Caco-2 (cell line): ENCODE data around the gene JARID2. TPM values are rescaled to one million over a fixed set of nuclear protein-coding genes. Genes with fewer than 3 reads are reported as not detected.

Experiments
- BruUV-seq: library from RNA; stranded (reverse); fragments of 400-500 nt; replicated peaks from 2 replicates; lab custom pipeline; 2021; lab: Mats Ljungman, UMichigan
- CTCF ChIA-PET: fragments of 300-600 bp; sonication (Branson Sonifier 250); formaldehyde crosslinking; loops from one replicate; lab custom pipeline; 2022; ENCODE audit warnings: antibody characterized with exemption; lab: Charles Lee
- POLR2A ChIA-PET: fragments of 300-600 bp; sonication (Branson Sonifier 250); formaldehyde crosslinking; loops from one replicate; lab custom pipeline; 2022; ENCODE audit warnings: antibody characterized with exemption; lab: Charles Lee
- DNase-seq, 2 experiments: peaks; one replicate each; pipeline versions ENCODE4 v3.0.0 to v3.0.0-alpha.2; 2020 to 2022
- H3K27me3 ChIP-seq: replicated peaks from 2 replicates; pipeline ENCODE4 v1.6.0; 2011; ENCODE audit warnings: low read length; ENCODE audit not compliant: control insufficient read depth, insufficient read depth
- H3K36me3 ChIP-seq: 2 replicates; pipeline ENCODE4 v1.5.1; 2011; ENCODE audit warnings: low read length; ENCODE audit not compliant: control insufficient read depth, insufficient read depth
- H3K4me1 ChIP-seq: fragments of 250-450 bp; sonication (Bioruptor Pico); 2 replicates; pipeline ENCODE4 v1.5.1; 2020; ENCODE audit warnings: mild to moderate bottlenecking
- H3K4me3 ChIP-seq: 2 replicates; pipeline ENCODE4 v1.5.1; 2011; ENCODE audit warnings: low read depth, mild to moderate bottlenecking, control low read depth, low read length
- H3K9me3 ChIP-seq: fragments of 250-450 bp; sonication (Bioruptor Pico); 2 replicates; pipeline ENCODE4 v1.5.1; 2020; ENCODE audit warnings: mild to moderate bottlenecking, moderate library complexity
- H3K27ac Mint-ChIP-seq: one replicate; pipeline ENCODE4 v1.8.0; 2022; ENCODE audit warnings: mixed read lengths; ENCODE audit not compliant: unreplicated experiment
- H3K27me3 Mint-ChIP-seq: one replicate; pipeline ENCODE4 v1.8.0; 2022; ENCODE audit warnings: mixed read lengths; ENCODE audit not compliant: insufficient read depth, unreplicated experiment
- H3K36me3 Mint-ChIP-seq: one replicate; pipeline ENCODE4 v1.8.0; 2022; ENCODE audit warnings: mild to moderate bottlenecking, mixed read lengths; ENCODE audit not compliant: insufficient read depth, unreplicated experiment
- H3K4me1 Mint-ChIP-seq: one replicate; pipeline ENCODE4 v1.8.0; 2022; ENCODE audit warnings: low read depth, mixed read lengths; ENCODE audit not compliant: unreplicated experiment
- H3K4me3 Mint-ChIP-seq: one replicate; pipeline ENCODE4 v1.8.0; 2022; ENCODE audit warnings: mild to moderate bottlenecking, moderate library complexity, mixed read lengths; ENCODE audit not compliant: unreplicated experiment
- H3K9me3 Mint-ChIP-seq: one replicate; pipeline ENCODE4 v1.8.0; 2022; ENCODE audit warnings: mixed read lengths; ENCODE audit not compliant: unreplicated experiment
- CTCF ChIP-seq, 2 experiments: fragments of 200-600 bp in 1 of 2; IDR thresholded peaks; 1 replicate in 1 of 2; 2 replicates in 1 of 2; pipeline versions ENCODE4 v1.5.1 to v1.8.0; 2011 to 2022; ENCODE audit warnings: antibody characterized with exemption in 1 of 2, control low read depth in 1 of 2, inconsistent platforms in 1 of 2, low read depth in 1 of 2, low read length in 1 of 2, mild to moderate bottlenecking in 1 of 2, moderate library complexity in 1 of 2; ENCODE audit not compliant: insufficient read depth in 1 of 2, severe bottlenecking in 1 of 2, unreplicated experiment in 1 of 2
- intact Hi-C: fragments of 100-400 bp; cut with micrococcal nuclease; formaldehyde crosslinking; loops from one replicate; pipeline ENCODE4 v1.10.0; 2022; ENCODE audit not compliant: unreplicated experiment
- total RNA-seq: library from RNA; stranded (reverse); gene quantifications from 2 replicates; pipeline ENCODE4 v1.2.3, GENCODE V29; 2022

JARID2 gene
- total RNA-seq, 1 experiment from 2014 or later, result 18.3 TPM

GRCh38 chr6:15443119-15443830, 197.4 kb downstream of the JARID2 start:
- ChIA-PET POLR2A (interaction anchor here (0.6 kb wide), 1 partner anchor 165 kb away, joined by 5 read pairs; no protein-coding TSS in a partner anchor), CTCF (interaction anchor here (1.3 kb wide), 1 partner anchor 12 kb away, joined by 4 read pairs; no protein-coding TSS in a partner anchor)
- Mint-ChIP-seq H3K27me3 (no peaks in the 10 kb centered on the region), H3K27ac (no peak overlapping the region), H3K4me1 (peaks cover 17% of the 10 kb centered on the region), H3K4me3 (no peak overlapping the region), H3K9me3 (no peaks in the 10 kb centered on the region), H3K36me3 (peaks cover 12% of the 10 kb centered on the region)
- peaks cover 6% of the 10 kb centered on the region for H3K4me1 ChIP-seq
- no peak for DNase-seq
- no peak overlapping the region for H3K4me3 ChIP-seq
- BruUV-seq, result no TSS peak
- H3K9me3 ChIP-seq, result no peaks in the 10 kb centered on the region
- TF ChIP-seq CTCF (IDR thresholded peaks at IDR 0.05; ENCODE audit: insufficient read depth in 1 of 2, low read depth in 1 of 2, low read length in 1 of 2, severe bottlenecking in 1 of 2, unreplicated experiment in 1 of 2), result no peak
- intact Hi-C loops, result loop anchor here (10.0 kb wide), 1 partner anchor 198 kb away; the partner anchor contains the start of gene JARID2
- H3K36me3 ChIP-seq, result no peaks in the 10 kb centered on the region
- no peaks in the 10 kb centered on the region for H3K27me3 ChIP-seq

- H3K4me3 Mint-ChIP-seq, result no peak overlapping the region
- peaks cover 6% of the 10 kb centered on the region for H3K4me1 ChIP-seq
- no peak overlapping the region for H3K4me3 ChIP-seq
- H3K4me1 Mint-ChIP-seq, result peaks cover 17% of the 10 kb centered on the region
- POLR2A ChIA-PET, result no interaction called here
- no peaks in the 10 kb centered on the region for H3K27me3 ChIP-seq
- no peaks in the 10 kb centered on the region for H3K9me3 Mint-ChIP-seq
- H3K27ac Mint-ChIP-seq, result no peak overlapping the region
- H3K9me3 ChIP-seq, result no peaks in the 10 kb centered on the region
- DNase-seq, result no peak
- TF ChIP-seq CTCF (IDR thresholded peaks at IDR 0.05; ENCODE audit: insufficient read depth in 1 of 2, low read depth in 1 of 2, low read length in 1 of 2, severe bottlenecking in 1 of 2, unreplicated experiment in 1 of 2), result no peak
- intact Hi-C loops, result loop anchor here (10.0 kb wide), 1 partner anchor 199 kb away; the partner anchor contains the start of gene JARID2
- CTCF ChIA-PET, result interaction anchor here (0.6 to 1.3 kb wide), 4 partner anchors 13 to 232 kb away, joined by 3 to 4 read pairs (median 4); no protein-coding TSS in a partner anchor
- BruUV-seq, result no TSS peak
- no peaks in the 10 kb centered on the region for H3K27me3 Mint-ChIP-seq
- peaks cover 3% of the 10 kb centered on the region for H3K36me3 Mint-ChIP-seq
- H3K36me3 ChIP-seq, result no peaks in the 10 kb centered on the region
Observed at GRCh38 chr6:15444081-15444731, 198.3 kb downstream of the JARID2 start.

- Histone ChIP-seq H3K27me3 (no peaks in the 10 kb centered on the region), H3K4me3 (no peak overlapping the region), H3K36me3 (no peaks in the 10 kb centered on the region), H3K9me3 (no peaks in the 10 kb centered on the region), H3K4me1 (peaks cover 6% of the 10 kb centered on the region)
- ChIA-PET POLR2A (no interaction called here), CTCF (interaction anchor here (0.6 to 1.2 kb wide), 2 partner anchors 19 to 55 kb away, joined by 3 to 4 read pairs; no protein-coding TSS in a partner anchor)
- BruUV-seq, result no TSS peak
- H3K36me3 Mint-ChIP-seq, result no peaks in the 10 kb centered on the region
- intact Hi-C loops, result loop anchor here (10.0 kb wide), 1 partner anchor 200 kb away; the partner anchor contains the start of gene JARID2
- H3K4me1 Mint-ChIP-seq, result peaks cover 17% of the 10 kb centered on the region
- TF ChIP-seq CTCF (IDR thresholded peaks at IDR 0.05; ENCODE audit: insufficient read depth in 1 of 2, low read depth in 1 of 2, low read length in 1 of 2, severe bottlenecking in 1 of 2, unreplicated experiment in 1 of 2), result no peak
- H3K27ac Mint-ChIP-seq, result no peak overlapping the region
- H3K27me3 Mint-ChIP-seq, result no peaks in the 10 kb centered on the region
- H3K9me3 Mint-ChIP-seq, result no peaks in the 10 kb centered on the region
- no peak for DNase-seq
- no peak overlapping the region for H3K4me3 Mint-ChIP-seq
Observed at GRCh38 chr6:15444881-15445280, 199.0 kb downstream of the JARID2 start.
